ENCODE measurements around the gene FADS6. TPM values are rescaled to one million over a fixed set of nuclear protein-coding genes. Genes with fewer than 3 reads are reported as not detected.

FADS6 gene
- total and polyA plus RNA-seq, 10 of the 15 experiments (the other 5 are each of a cell fraction or from before 2014, with no cell fraction given): not detected

- CTCF ChIA-PET: interaction anchor here (0.7 to 4.5 kb wide), 17 partner anchors 10 to 1033 kb away, joined by 3 to 40 read pairs (median 3); partner anchors contain the start of genes MRPL58 and RAB37
- peak overlapping the region; percentile 90 for H2AFZ ChIP-seq (ENCODE audit: control insufficient read depth, low read depth, low read length)
- TSS peak; percentile 99 for BruUV-seq (replicated peaks)
- SMC1A ChIA-PET (ENCODE audit: uncharacterized antibody, unreplicated experiment): interaction anchor here (0.9 to 2.5 kb wide), 7 partner anchors 8 to 127 kb away, joined by 3 to 10 read pairs (median 3); no protein-coding TSS in a partner anchor
- H3K4me3 ChIP-seq: peak overlapping the region; percentile 82
- H3K9me3 ChIP-seq (replicated peaks; ENCODE audit: control insufficient read depth, insufficient read depth, low read length): no peaks in the 10 kb centered on the region
- POLR2A ChIA-PET: interaction anchor here (0.6 to 1.9 kb wide), 18 partner anchors 14 to 521 kb away, joined by 3 to 15 read pairs (median 4); partner anchors contain the start of genes KCTD2, MRPL58, NAT9 and RAB37
- H3K79me2 ChIP-seq (ENCODE audit: control insufficient read depth, insufficient read depth, low read length): peaks cover 16% of the 10 kb centered on the region
- H3K27me3 ChIP-seq (replicated peaks in 1 of 2; ENCODE audit: control insufficient read depth in 2 of 2, insufficient read depth in 2 of 2, low read length in 1 of 2): no peaks in the 10 kb centered on the region
- peaks cover 14% of the 10 kb centered on the region for H3K4me1 ChIP-seq (ENCODE audit: control insufficient read depth, insufficient read depth, low read length)
- peak overlapping the region; percentile 96 for H3K27ac ChIP-seq (ENCODE audit: control insufficient read depth, insufficient read depth)
- H3K4me2 ChIP-seq (ENCODE audit: control insufficient read depth, insufficient read depth): peak overlapping the region; percentile 83
- H3K36me3 ChIP-seq (ENCODE audit: control insufficient read depth in 2 of 2, insufficient read depth in 2 of 2, low read length in 1 of 2): no peaks in the 10 kb centered on the region; a peak in 1 of 4 replicates
- peak; percentile 100 for FAIRE-seq
- intact Hi-C loops (cut with micrococcal nuclease; ENCODE audit: unreplicated experiment): no loop called here
- H4K20me1 ChIP-seq (ENCODE audit: control insufficient read depth, insufficient read depth): no peaks in the 10 kb centered on the region
- in situ Hi-C loops (cut with MboI): no loop called here
- under 1% methylated on average over 52 of the region's 55 CpGs for WGBS (ENCODE audit: insufficient coverage, insufficient replicate concordance, low lambda C conversion rate, missing lambda C conversion rate)
- peak; percentile 99 for DNase-seq (ENCODE audit: low read depth, low spot score)
- H3K9ac ChIP-seq (ENCODE audit: control insufficient read depth, insufficient read depth, low read length): peak overlapping the region; percentile 94
- RAD21 ChIA-PET (ENCODE audit: unreplicated experiment): interaction anchor here (0.7 to 3.2 kb wide), 12 partner anchors 8 to 416 kb away, joined by 3 to 24 read pairs (median 4); partner anchors contain the start of genes RAB37 and SLC25A19
- peak; percentile 96 for ATAC-seq
- TF ChIP-seq MAX (IDR thresholded peaks at IDR 0.05; ENCODE audit: low read depth, low read length): peak; percentile 93
- peak; percentile 98 for TF ChIP-seq PML (IDR thresholded peaks at IDR 0.05; ENCODE audit: low read length)
- peak; percentile 92 for TF ChIP-seq SMAD5 (IDR thresholded peaks at IDR 0.05; ENCODE audit: low read depth)
- peak; percentile 90 for TF ChIP-seq RELA (IDR thresholded peaks at IDR 0.05; ENCODE audit: borderline replicate concordance, partially characterized antibody)
- TF ChIP-seq E2F8 (IDR thresholded peaks at IDR 0.05; ENCODE audit: low read depth, partially characterized antibody): peak; percentile 97
- peak; percentile 86 for TF ChIP-seq POLR2A (IDR thresholded peaks at IDR 0.05; ENCODE audit: low read depth, low read length)
- TF ChIP-seq EP300 (IDR thresholded peaks at IDR 0.05; ENCODE audit: borderline replicate concordance in 1 of 2, control insufficient read depth in 1 of 2, low read depth in 2 of 2, low read length in 2 of 2): peak in 1 of 2 experiments; percentile 36; a peak in 1 of 4 replicates
- TF ChIP-seq SREBF2 (IDR thresholded peaks at IDR 0.05; ENCODE audit: low read length): peak; percentile 84
- peak; percentile 91 for TF ChIP-seq RELB (IDR thresholded peaks at IDR 0.05; ENCODE audit: low read depth)
- 0 out of 2 replicates have a peak, but pooled peaks have one; percentile 20 for TF ChIP-seq ZBTB11 (CRISPR knock-in tag; IDR thresholded peaks at IDR 0.05)
- no peak for TF ChIP-seq RCOR1 (conservative IDR thresholded peaks at IDR 0.05; ENCODE audit: low read depth, low read length)
- peak; percentile 66; the same call in 1 of the 2 replicates for TF ChIP-seq FOXK2 (IDR thresholded peaks at IDR 0.05)
- TF ChIP-seq YY1 (IDR thresholded peaks at IDR 0.05; ENCODE audit: low read depth, low read length): peak; percentile 61; the same call in 1 of the 2 replicates
- TF ChIP-seq RUNX3 (IDR thresholded peaks at IDR 0.05; ENCODE audit: low read length): no peak
These were observed 20.2 kb downstream of the FADS6 start for GRCh38 chr17:74873037-74873873.

Measured in GM12878 (cell line).